OCI-LY3 (cell line): ENCODE results near the gene GBP7.

ENCODE experiments used
- H2AFZ ChIP-seq: fragments of 200-600, 300-600 bp; shearing (Covaris generic); 2 replicates; pipeline ENCODE4 v1.6.0; 2014; ENCODE audit warnings: antibody characterized with exemption, low read depth, low read length
- H3K27ac ChIP-seq: fragments of 200-600, 300-600 bp; sonication (generic); 2 replicates; pipeline ENCODE4 v1.5.1; 2014; ENCODE audit warnings: mild to moderate bottlenecking, low read length, moderate library complexity, mixed read lengths
- H3K27me3 ChIP-seq: fragments of 200-600, 300-600 bp; sonication (generic); 2 replicates; pipeline ENCODE4 v1.6.1; 2014; ENCODE audit warnings: low read depth, low read length, mixed read lengths
- H3K36me3 ChIP-seq: fragments of 200-600, 300-600 bp; sonication (generic); replicated peaks from 2 replicates; pipeline ENCODE3; 2014; ENCODE audit warnings: low read depth, low read length, mixed read lengths
- H3K4me1 ChIP-seq: fragments of 300-600, 200-600 bp; sonication (generic); 2 replicates; pipeline ENCODE4 v1.6.1; 2014; ENCODE audit warnings: low read length, mixed read lengths
- H3K4me2 ChIP-seq: fragments of 200-600, 300-600 bp; sonication (generic); 2 replicates; pipeline ENCODE4 v1.6.1; 2014; ENCODE audit warnings: low read length, mixed read lengths
- H3K4me3 ChIP-seq: fragments of 300-600, 200-600 bp; sonication (generic); 2 replicates; pipeline ENCODE4 v1.5.1; 2014; ENCODE audit warnings: antibody characterized with exemption, mild to moderate bottlenecking, low read length, moderate library complexity
- H3K79me2 ChIP-seq: fragments of 300-600, 200-600 bp; shearing (Covaris generic); 2 replicates; pipeline ENCODE4 v1.6.1; 2014; ENCODE audit warnings: mild to moderate bottlenecking, low read length, mixed read lengths
- H3K9ac ChIP-seq: fragments of 300-600, 200-600 bp; shearing (Covaris generic); 2 replicates; pipeline ENCODE4 v1.6.0; 2014; ENCODE audit warnings: mild to moderate bottlenecking, low read length, moderate library complexity
- H3K9me3 ChIP-seq: fragments of 200-600, 300-600 bp; shearing (Covaris generic); 2 replicates; pipeline ENCODE4 v1.6.1; 2014; ENCODE audit warnings: low read length, mixed read lengths; ENCODE audit not compliant: insufficient read depth
- H4K20me1 ChIP-seq: fragments of 200-600, 300-600 bp; sonication (generic); 2 replicates; pipeline ENCODE4 v1.6.1; 2016; ENCODE audit warnings: low read length, mixed read lengths; ENCODE audit not compliant: insufficient read depth
- EZH2phosphoT487 ChIP-seq: fragments of 200-600 bp; shearing (Covaris generic); IDR thresholded peaks from 2 replicates; pipeline ENCODE4 v1.6.1; 2018; ENCODE audit warnings: antibody characterized with exemption, mixed run types, low read depth
- TF ChIP-seq, protein P1 (sequence below): fragments of 200-600, 300-600 bp; sonication (generic); IDR thresholded peaks from 2 replicates; pipeline ENCODE4 v1.5.1; 2014; ENCODE audit warnings: antibody characterized with exemption, low read length, low read depth

GBP7 gene

DNA sequence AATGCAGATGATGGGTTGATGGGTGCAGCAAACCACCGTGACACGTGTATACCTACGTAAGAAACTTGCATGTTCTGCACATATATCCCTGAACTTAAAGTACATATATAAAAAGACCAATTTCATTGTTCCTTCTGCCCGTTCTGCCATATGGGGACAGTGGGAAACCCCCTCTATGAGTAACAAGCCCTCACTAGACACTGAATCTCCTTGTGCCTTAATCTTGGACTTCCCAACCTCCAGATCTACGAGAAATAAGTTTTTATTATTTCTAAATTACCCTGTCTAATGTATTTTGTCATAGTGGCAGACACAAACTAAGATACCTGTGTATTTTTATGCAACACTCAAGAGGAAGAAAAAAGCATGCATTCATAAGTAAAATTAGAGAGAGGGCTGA is 10.0 kb downstream of the GBP7 start:
- H3K9ac ChIP-seq = no peak overlapping the region
- no peaks in the 10 kb centered on the region for H3K27me3 ChIP-seq
- peaks cover 2% of the 10 kb centered on the region for H3K4me1 ChIP-seq
- H3K4me3 ChIP-seq = no peak overlapping the region
- no peak for TF ChIP-seq EZH2phosphoT487
- TF ChIP-seq, protein P1, sequence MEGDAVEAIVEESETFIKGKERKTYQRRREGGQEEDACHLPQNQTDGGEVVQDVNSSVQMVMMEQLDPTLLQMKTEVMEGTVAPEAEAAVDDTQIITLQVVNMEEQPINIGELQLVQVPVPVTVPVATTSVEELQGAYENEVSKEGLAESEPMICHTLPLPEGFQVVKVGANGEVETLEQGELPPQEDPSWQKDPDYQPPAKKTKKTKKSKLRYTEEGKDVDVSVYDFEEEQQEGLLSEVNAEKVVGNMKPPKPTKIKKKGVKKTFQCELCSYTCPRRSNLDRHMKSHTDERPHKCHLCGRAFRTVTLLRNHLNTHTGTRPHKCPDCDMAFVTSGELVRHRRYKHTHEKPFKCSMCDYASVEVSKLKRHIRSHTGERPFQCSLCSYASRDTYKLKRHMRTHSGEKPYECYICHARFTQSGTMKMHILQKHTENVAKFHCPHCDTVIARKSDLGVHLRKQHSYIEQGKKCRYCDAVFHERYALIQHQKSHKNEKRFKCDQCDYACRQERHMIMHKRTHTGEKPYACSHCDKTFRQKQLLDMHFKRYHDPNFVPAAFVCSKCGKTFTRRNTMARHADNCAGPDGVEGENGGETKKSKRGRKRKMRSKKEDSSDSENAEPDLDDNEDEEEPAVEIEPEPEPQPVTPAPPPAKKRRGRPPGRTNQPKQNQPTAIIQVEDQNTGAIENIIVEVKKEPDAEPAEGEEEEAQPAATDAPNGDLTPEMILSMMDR = no peak
- no peak overlapping the region for H3K27ac ChIP-seq
- H3K36me3 ChIP-seq = no peaks in the 10 kb centered on the region
- H3K4me2 ChIP-seq = no peak overlapping the region
- H2AFZ ChIP-seq = no peak overlapping the region
- H3K9me3 ChIP-seq = no peaks in the 10 kb centered on the region
- H3K79me2 ChIP-seq = no peaks in the 10 kb centered on the region
- no peaks in the 10 kb centered on the region for H4K20me1 ChIP-seq

DNA sequence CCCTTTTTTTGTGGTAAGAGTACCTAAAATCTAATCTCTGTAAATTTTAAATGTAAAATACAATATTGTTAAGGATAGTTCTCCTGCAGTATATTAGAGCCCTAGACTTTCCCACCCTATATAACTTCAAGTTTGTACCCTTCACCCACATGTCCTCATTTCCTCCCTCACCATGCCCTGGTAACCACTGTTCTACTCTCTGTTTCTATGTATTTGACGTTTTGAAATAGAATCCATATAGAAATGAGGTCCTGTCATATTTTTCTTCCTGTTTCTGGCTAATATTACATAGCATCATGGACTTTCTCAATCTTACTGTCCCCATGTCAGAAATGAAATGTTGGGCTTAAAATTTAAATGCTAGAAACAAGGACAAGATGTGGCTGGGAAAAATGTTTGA is 24.8 kb downstream of the GBP7 start:
- Histone ChIP-seq H3K9me3 (no peaks in the 10 kb centered on the region), H3K27ac (no peak overlapping the region), H3K4me2 (no peak overlapping the region), H3K36me3 (no peaks in the 10 kb centered on the region), H3K9ac (no peak overlapping the region), H3K4me3 (no peak overlapping the region), H3K4me1 (peaks cover 11% of the 10 kb centered on the region), H4K20me1 (no peaks in the 10 kb centered on the region), H3K27me3 (no peaks in the 10 kb centered on the region), H2AFZ (no peak overlapping the region), H3K79me2 (no peaks in the 10 kb centered on the region)
- no peak for TF ChIP-seq EZH2phosphoT487
- TF ChIP-seq, protein P1 = no peak

DNA sequence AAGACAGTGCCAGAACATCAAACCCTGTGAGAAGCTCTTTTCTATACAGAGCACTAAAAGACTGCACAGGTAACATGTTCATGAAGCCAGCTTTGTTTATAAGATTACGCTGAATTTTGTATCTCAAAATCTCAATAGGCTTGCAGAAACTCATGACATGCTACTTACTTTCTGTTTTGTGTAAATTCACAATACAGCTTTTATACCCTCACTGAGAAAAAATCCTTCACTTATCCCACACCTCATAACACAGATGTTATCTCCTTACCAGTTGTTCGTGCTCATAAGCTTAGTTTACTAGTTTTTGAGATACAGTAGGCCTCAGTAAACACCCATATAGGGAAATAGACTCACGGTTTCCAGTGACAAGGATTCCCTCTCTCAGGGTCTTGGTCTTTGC is 25.8 kb downstream of the GBP7 start:
- Histone ChIP-seq H3K79me2 (no peaks in the 10 kb centered on the region), H3K4me1 (peaks cover 13% of the 10 kb centered on the region), H3K27me3 (no peaks in the 10 kb centered on the region), H3K36me3 (no peaks in the 10 kb centered on the region), H3K9me3 (no peaks in the 10 kb centered on the region), H3K4me2 (no peak overlapping the region), H3K27ac (no peak overlapping the region), H3K9ac (no peak overlapping the region), H2AFZ (no peak overlapping the region), H4K20me1 (no peaks in the 10 kb centered on the region), H3K4me3 (no peak overlapping the region)
- TF ChIP-seq, protein P1 = no peak
- no peak for TF ChIP-seq EZH2phosphoT487

DNA sequence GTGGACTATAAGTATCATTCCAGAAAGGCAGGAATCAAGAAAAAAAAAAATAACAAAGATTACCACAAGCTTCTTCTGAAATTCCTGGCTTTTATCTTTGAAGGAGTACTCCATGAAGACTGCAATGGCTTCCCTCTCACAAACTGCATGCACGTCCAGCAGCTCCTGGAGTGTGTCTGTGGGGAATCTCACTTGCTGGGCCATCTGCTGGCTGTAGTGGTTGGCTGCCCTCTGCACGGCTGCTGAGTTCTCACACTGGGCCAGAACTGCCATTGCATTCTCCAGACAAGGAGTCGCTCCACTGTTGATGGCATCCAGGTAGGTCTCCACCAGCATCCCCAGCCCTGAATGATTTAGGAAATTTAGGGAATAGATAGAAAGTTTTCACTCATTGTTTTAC is 26.6 kb downstream of the GBP7 start:
- Histone ChIP-seq H3K4me2 (no peak overlapping the region), H3K36me3 (no peaks in the 10 kb centered on the region), H3K9ac (no peak overlapping the region), H3K4me3 (no peak overlapping the region), H2AFZ (no peak overlapping the region), H3K27ac (no peak overlapping the region), H3K27me3 (no peaks in the 10 kb centered on the region), H3K79me2 (no peaks in the 10 kb centered on the region), H4K20me1 (no peaks in the 10 kb centered on the region), H3K9me3 (no peaks in the 10 kb centered on the region), H3K4me1 (peaks cover 20% of the 10 kb centered on the region)
- TF ChIP-seq, protein P1 = no peak
- no peak for TF ChIP-seq EZH2phosphoT487
